ENCODE results near the gene BUB3. TPM values are rescaled to one million over a fixed set of nuclear protein-coding genes. Genes with fewer than 3 reads are reported as not detected.
"Not testable (repeated sequence)": the region's sequence is repeated elsewhere in the genome, so short reads cannot be mapped to it uniquely, and the experiment has no call there.

BUB3 gene
- total RNA-seq, 1 donor = 107 TPM

DNA sequence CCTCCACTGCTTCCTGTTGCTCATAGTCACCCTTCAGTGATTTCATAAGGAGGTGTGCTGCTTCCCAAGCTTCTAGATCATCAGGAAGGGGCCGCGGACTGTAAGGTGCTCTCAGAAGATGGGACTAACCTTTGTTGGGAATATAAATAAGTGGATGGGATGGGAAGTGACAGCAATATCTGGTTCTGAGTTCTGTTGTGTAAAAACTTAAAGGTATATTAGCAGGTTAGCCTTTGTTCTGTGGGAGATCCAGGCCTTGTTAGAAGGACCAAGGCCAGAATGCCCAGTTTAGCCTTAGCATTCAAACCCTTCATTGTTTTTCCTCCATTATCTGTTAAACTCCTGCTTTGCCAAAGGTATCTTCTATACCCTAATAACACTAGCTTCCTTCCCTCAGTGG is 12.4 kb downstream of the BUB3 start:
- Histone ChIP-seq H3K4me1 (ENCODE audit: insufficient read depth, low read length) (no peaks in the 10 kb centered on the region), H2AFZ (ENCODE audit: low read length) (no peak overlapping the region), H3K79me2 (ENCODE audit: insufficient read depth, low read length) (peaks cover 59% of the 10 kb centered on the region), H4K20me1 (ENCODE audit: insufficient read depth, low read length) (peaks cover 8% of the 10 kb centered on the region), H3K9me3 (ENCODE audit: low read depth, low read length) (no peaks in the 10 kb centered on the region), H3K36me3 (ENCODE audit: insufficient read depth, low read length) (peaks cover 60% of the 10 kb centered on the region), H3K4me3 (ENCODE audit: insufficient read depth, low read length) (no peak overlapping the region), H3K27me3 (ENCODE audit: insufficient read depth, low read length) (no peaks in the 10 kb centered on the region), H3K27ac (ENCODE audit: low read depth, low read length) (no peak overlapping the region), H3K4me2 (ENCODE audit: insufficient read depth, low read length) (no peak overlapping the region)
- DNase-seq (ENCODE audit: insufficient read length, low spot score, missing footprints) = no peak
- TF ChIP-seq CTCF (IDR thresholded peaks at IDR 0.05; ENCODE audit: extremely low read depth, low read depth, low read length) = no peak

DNA sequence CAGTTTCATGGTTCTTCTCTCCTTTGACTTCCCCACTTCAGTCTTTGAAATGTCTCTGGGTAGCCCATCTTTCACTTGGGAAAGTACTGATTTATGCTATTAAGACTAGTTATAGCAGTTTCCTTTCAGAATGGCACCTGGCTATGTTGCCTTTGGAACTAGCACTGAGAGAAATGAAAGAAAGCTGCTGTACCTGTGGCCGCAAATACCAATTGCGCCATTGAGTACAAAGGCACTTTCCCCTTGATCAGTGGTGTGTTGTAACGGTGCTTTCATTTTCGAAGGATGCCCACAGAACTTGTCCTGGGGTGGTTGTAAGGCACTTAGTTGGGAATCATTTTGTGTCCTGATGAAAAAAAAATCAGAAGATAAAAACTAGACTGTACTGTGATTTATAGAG is 16.8 kb downstream of the BUB3 start:
- Histone ChIP-seq H3K36me3 (ENCODE audit: insufficient read depth, low read length) (peaks cover 22% of the 10 kb centered on the region), H2AFZ (ENCODE audit: low read length) (no peak overlapping the region), H3K4me3 (ENCODE audit: insufficient read depth, low read length) (no peak overlapping the region), H3K4me1 (ENCODE audit: insufficient read depth, low read length) (no peaks in the 10 kb centered on the region), H4K20me1 (ENCODE audit: insufficient read depth, low read length) (peaks cover under 1% of the 10 kb centered on the region), H3K79me2 (ENCODE audit: insufficient read depth, low read length) (peaks cover 18% of the 10 kb centered on the region), H3K9me3 (ENCODE audit: low read depth, low read length) (no peaks in the 10 kb centered on the region), H3K4me2 (ENCODE audit: insufficient read depth, low read length) (no peak overlapping the region), H3K27me3 (ENCODE audit: insufficient read depth, low read length) (no peaks in the 10 kb centered on the region), H3K27ac (ENCODE audit: low read depth, low read length) (no peak overlapping the region)
- no peak for TF ChIP-seq CTCF (IDR thresholded peaks at IDR 0.05; ENCODE audit: extremely low read depth, low read depth, low read length)
- no peak for DNase-seq (ENCODE audit: insufficient read length, low spot score, missing footprints)

- not testable (repeated sequence) for H3K9me3 ChIP-seq (ENCODE audit: low read depth, low read length); DNase-seq (ENCODE audit: insufficient read length, low spot score, missing footprints); H3K4me2 ChIP-seq (ENCODE audit: insufficient read depth, low read length); H3K4me3 ChIP-seq (ENCODE audit: insufficient read depth, low read length); H2AFZ ChIP-seq (ENCODE audit: low read length); H3K27ac ChIP-seq (ENCODE audit: low read depth, low read length); H4K20me1 ChIP-seq (ENCODE audit: insufficient read depth, low read length); H3K27me3 ChIP-seq (ENCODE audit: insufficient read depth, low read length); H3K4me1 ChIP-seq (ENCODE audit: insufficient read depth, low read length)
- peaks cover 19% of the 10 kb centered on the region for H3K36me3 ChIP-seq (ENCODE audit: insufficient read depth, low read length)
- peaks cover 12% of the 10 kb centered on the region for H3K79me2 ChIP-seq (ENCODE audit: insufficient read depth, low read length)
Measured at GRCh38 chr10:123171616-123172015, 17.4 kb downstream of the BUB3 start.

DNA sequence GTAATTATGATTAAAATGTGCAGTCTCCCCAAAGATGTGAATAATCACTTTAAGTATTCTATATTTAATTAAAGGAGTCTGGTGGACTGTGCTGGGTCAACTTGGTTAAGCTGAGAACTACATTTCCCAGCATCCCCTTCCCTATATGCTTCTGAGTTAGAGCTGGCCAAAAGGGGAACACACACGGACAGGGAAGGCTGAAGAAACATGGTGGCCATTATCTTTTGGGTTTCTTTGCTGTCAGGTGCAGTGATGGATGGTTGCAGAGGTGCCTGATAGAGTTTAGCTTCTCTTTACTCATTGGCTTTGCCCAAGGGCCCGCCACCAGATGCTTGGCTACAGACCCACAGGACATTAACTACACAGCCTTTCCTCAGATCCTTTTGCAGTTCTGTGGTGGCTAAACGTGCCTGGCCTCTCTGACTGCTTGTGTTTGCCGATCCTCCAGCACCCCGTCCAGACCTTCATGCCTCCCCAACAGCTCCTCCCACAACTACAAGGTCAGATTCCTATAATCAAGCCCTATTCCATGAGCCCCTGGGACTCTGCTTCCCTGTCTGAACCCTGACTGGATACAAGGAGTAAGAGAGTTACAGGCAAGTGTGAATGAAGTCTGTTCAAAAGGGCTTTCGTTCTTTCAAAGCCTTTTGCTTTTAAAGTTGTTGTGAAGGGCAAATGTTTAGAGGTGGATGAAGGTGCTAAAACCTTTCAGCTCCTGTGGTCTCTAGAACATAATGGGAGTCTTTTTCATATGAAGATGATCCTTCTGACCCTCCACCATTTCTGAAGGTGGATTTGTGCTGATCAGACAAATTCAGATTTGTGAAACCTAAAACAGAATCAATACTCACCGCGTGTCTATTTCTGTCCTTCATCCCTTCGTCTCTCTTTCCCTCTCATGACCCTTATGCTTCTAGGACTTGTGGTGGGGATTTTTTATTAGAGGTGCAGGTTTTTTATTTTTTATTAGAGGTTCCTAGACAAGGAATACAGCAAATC is 21.5 kb downstream of the BUB3 start:
- Histone ChIP-seq H3K27ac (ENCODE audit: low read depth, low read length) (no peak overlapping the region), H3K4me2 (ENCODE audit: insufficient read depth, low read length) (no peak overlapping the region), H3K4me1 (ENCODE audit: insufficient read depth, low read length) (no peaks in the 10 kb centered on the region), H3K4me3 (ENCODE audit: insufficient read depth, low read length) (no peak overlapping the region), H2AFZ (ENCODE audit: low read length) (no peak overlapping the region), H3K36me3 (ENCODE audit: insufficient read depth, low read length) (peaks cover 4% of the 10 kb centered on the region), H3K9me3 (ENCODE audit: low read depth, low read length) (no peaks in the 10 kb centered on the region), H3K79me2 (ENCODE audit: insufficient read depth, low read length) (no peaks in the 10 kb centered on the region), H3K27me3 (ENCODE audit: insufficient read depth, low read length) (no peaks in the 10 kb centered on the region), H4K20me1 (ENCODE audit: insufficient read depth, low read length) (no peaks in the 10 kb centered on the region)
- DNase-seq (ENCODE audit: insufficient read length, low spot score, missing footprints) = no peak
- no peak for TF ChIP-seq CTCF (IDR thresholded peaks at IDR 0.05; ENCODE audit: extremely low read depth, low read depth, low read length)

- not testable (repeated sequence) for H3K4me1 ChIP-seq (ENCODE audit: insufficient read depth, low read length); H2AFZ ChIP-seq (ENCODE audit: low read length); H3K36me3 ChIP-seq (ENCODE audit: insufficient read depth, low read length); DNase-seq (ENCODE audit: insufficient read length, low spot score, missing footprints); H4K20me1 ChIP-seq (ENCODE audit: insufficient read depth, low read length); H3K27me3 ChIP-seq (ENCODE audit: insufficient read depth, low read length); H3K79me2 ChIP-seq (ENCODE audit: insufficient read depth, low read length); H3K4me3 ChIP-seq (ENCODE audit: insufficient read depth, low read length); H3K27ac ChIP-seq (ENCODE audit: low read depth, low read length); H3K9me3 ChIP-seq (ENCODE audit: low read depth, low read length); H3K4me2 ChIP-seq (ENCODE audit: insufficient read depth, low read length)
Measured at GRCh38 chr10:123178390-123178789, 24.2 kb downstream of the BUB3 start.
